HEK293 (cell line): ENCODE results near the gene LRRC59.

Source experiments
- CTCF ChIA-PET: fragments of 350-600 bp; formaldehyde crosslinking; extraction: SDS; loops from one replicate; lab custom pipeline; 2021; ENCODE audit warnings: antibody characterized with exemption; lab: Yijun Ruan, JAX
- POLR2A ChIA-PET: fragments of 300-600 bp; formaldehyde crosslinking; extraction: SDS; loops from one replicate; lab custom pipeline; 2020; ENCODE audit warnings: antibody characterized with exemption, inconsistent platforms; lab: Yijun Ruan, JAX
- H3K27ac ChIP-seq: fragments of 200-500 bp; sonication (Bioruptor generic); 2 replicates; pipeline ENCODE4 v1.5.1; 2014; ENCODE audit warnings: low read depth, low read length, control low read depth, inconsistent platforms; ENCODE audit errors: extremely low read depth
- H3K36me3 ChIP-seq, 2 experiments: fragments of 200-500 bp in 1 of 2; sonication (Bioruptor generic) in 1 of 2; 1 replicate in 1 of 2; 2 replicates in 1 of 2; pipeline ENCODE4 v1.5.1; 2014 to 2017; ENCODE audit warnings: inconsistent platforms in 2 of 2, low read length in 2 of 2; ENCODE audit not compliant: control insufficient read depth in 2 of 2, insufficient read depth in 1 of 2
- H3K4me1 ChIP-seq: fragments of 200-500 bp; sonication (Bioruptor generic); 2 replicates; pipeline ENCODE4 v1.5.1; 2014; ENCODE audit warnings: mild to moderate bottlenecking, low read length, inconsistent platforms; ENCODE audit not compliant: control insufficient read depth, insufficient read depth
- H3K4me3 ChIP-seq: 2 replicates; pipeline ENCODE4 v1.5.1; 2011; ENCODE audit warnings: low read depth, mild to moderate bottlenecking, control low read depth, low read length, moderate library complexity
- H3K9me3 ChIP-seq: fragments of 200-500 bp; sonication (Bioruptor generic); 2 replicates; pipeline ENCODE4 v1.5.1; 2014; ENCODE audit warnings: low read depth, low read length, inconsistent platforms; ENCODE audit not compliant: control insufficient read depth, insufficient read depth
- FEZF1 ChIP-seq: fragments of 450-650 bp; formaldehyde crosslinking; IDR thresholded peaks from 2 replicates; pipeline ENCODE4 v1.5.1; 2016; ENCODE audit warnings: missing biosample characterization, missing genetic modification characterization
- GLIS2 ChIP-seq: fragments of 450-650 bp; formaldehyde crosslinking; IDR thresholded peaks from 2 replicates; pipeline ENCODE4 v1.5.1; 2016; ENCODE audit warnings: missing biosample characterization, missing genetic modification characterization
- HOXA7 ChIP-seq: sonication (generic); formaldehyde crosslinking; IDR thresholded peaks from 2 replicates; pipeline ENCODE4 v1.8.1; 2022; ENCODE audit warnings: missing genetic modification reagents, borderline replicate concordance
- KLF1 ChIP-seq: fragments of 450-650 bp; formaldehyde crosslinking; IDR thresholded peaks from 2 replicates; pipeline ENCODE4 v1.5.1; 2016; ENCODE audit warnings: missing biosample characterization, missing genetic modification characterization
- KLF9 ChIP-seq: fragments of 450-650 bp; formaldehyde crosslinking; IDR thresholded peaks from 2 replicates; pipeline ENCODE4 v1.5.1; 2016; ENCODE audit warnings: missing biosample characterization, missing genetic modification characterization, low read depth
- TCF7L2 ChIP-seq: IDR thresholded peaks from 2 replicates; pipeline ENCODE4 v1.6.1; 2011; ENCODE audit warnings: low read depth, mild to moderate bottlenecking, inconsistent platforms, low read length, moderate library complexity, borderline replicate concordance
- ZNF354C ChIP-seq: fragments of 450-650 bp; formaldehyde crosslinking; IDR thresholded peaks from 2 replicates; pipeline ENCODE4 v1.5.1; 2016; ENCODE audit warnings: missing biosample characterization, missing genetic modification characterization, low read depth, borderline replicate concordance
- ZNF660 ChIP-seq: fragments of 450-650 bp; IDR thresholded peaks from 2 replicates; pipeline ENCODE4 v1.5.1; 2018; ENCODE audit warnings: missing biosample characterization, mild to moderate bottlenecking, missing genetic modification characterization
- TF ChIP-seq, protein P1 (sequence below): fragments of 450-650 bp; formaldehyde crosslinking; conservative IDR thresholded peaks from 2 replicates; pipeline ENCODE4 v1.5.1; 2016; ENCODE audit warnings: low read depth, missing biosample characterization, missing genetic modification characterization
- TF ChIP-seq, protein P2 (sequence below): fragments of 450-650 bp; formaldehyde crosslinking; IDR thresholded peaks from 2 replicates; pipeline ENCODE4 v1.5.1; 2016; ENCODE audit warnings: missing biosample characterization, missing genetic modification characterization
- TF ChIP-seq, protein P3 (sequence below): fragments of 450-650 bp; formaldehyde crosslinking; IDR thresholded peaks from 2 replicates; pipeline ENCODE4 v1.5.1; 2016; ENCODE audit warnings: missing biosample characterization, missing genetic modification characterization
- TF ChIP-seq, protein P4 (sequence below): fragments of 450-650 bp; formaldehyde crosslinking; IDR thresholded peaks from 2 replicates; pipeline ENCODE4 v1.5.1; 2017; ENCODE audit warnings: missing biosample characterization, missing genetic modification characterization
- TF ChIP-seq, protein P5 (sequence below): fragments of 450-650 bp; formaldehyde crosslinking; IDR thresholded peaks from 2 replicates; pipeline ENCODE4 v1.5.1; 2016; ENCODE audit warnings: missing biosample characterization, missing genetic modification characterization

Gene LRRC59

DNA sequence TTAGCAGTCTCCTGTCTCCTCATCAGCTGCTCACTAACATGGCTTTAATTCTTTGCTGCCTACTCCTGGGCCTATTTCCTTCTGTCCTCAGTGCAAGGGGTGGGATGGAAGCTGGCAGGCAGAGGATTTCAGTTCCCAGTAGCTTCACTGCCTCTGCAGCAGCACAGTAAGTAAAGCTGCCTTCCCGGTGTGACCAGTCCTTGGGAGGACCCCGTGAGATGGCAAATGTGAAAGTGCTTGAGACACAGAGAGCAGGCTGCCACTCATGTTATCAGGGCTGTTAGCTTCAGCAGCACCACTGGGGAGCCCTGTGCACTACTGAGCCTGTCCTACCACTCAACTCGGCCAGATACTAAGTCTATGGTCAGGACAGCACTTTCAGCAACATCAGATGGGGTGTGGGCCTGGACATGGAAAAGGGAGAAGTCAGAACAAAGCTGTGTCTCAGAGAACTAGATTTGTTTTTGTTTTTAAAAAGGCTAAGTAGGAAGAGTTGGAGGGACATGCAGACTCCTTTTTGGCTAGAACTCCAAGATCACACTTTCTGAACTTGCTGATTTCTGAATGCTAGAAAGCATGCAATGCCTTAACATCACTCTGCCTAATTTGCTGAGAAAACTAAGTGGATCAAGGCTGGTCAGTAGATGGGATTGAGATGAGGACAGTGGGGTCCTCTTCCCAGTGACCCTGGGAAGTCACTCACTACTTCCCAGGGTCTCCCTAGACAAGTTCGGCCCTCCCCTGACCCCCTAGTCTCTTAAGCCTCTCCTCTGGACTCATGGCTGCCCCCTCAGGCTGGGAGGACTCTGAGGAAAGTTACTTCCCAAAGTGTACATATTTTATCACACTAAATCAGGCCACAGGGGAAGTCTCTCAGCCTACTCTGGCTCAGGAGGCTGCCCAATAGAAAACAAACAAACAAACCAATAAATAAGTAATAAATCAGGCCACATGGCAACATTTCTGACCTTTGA, 29.8 kb upstream of the LRRC59 start (continued):
- TF ChIP-seq, protein P1, sequence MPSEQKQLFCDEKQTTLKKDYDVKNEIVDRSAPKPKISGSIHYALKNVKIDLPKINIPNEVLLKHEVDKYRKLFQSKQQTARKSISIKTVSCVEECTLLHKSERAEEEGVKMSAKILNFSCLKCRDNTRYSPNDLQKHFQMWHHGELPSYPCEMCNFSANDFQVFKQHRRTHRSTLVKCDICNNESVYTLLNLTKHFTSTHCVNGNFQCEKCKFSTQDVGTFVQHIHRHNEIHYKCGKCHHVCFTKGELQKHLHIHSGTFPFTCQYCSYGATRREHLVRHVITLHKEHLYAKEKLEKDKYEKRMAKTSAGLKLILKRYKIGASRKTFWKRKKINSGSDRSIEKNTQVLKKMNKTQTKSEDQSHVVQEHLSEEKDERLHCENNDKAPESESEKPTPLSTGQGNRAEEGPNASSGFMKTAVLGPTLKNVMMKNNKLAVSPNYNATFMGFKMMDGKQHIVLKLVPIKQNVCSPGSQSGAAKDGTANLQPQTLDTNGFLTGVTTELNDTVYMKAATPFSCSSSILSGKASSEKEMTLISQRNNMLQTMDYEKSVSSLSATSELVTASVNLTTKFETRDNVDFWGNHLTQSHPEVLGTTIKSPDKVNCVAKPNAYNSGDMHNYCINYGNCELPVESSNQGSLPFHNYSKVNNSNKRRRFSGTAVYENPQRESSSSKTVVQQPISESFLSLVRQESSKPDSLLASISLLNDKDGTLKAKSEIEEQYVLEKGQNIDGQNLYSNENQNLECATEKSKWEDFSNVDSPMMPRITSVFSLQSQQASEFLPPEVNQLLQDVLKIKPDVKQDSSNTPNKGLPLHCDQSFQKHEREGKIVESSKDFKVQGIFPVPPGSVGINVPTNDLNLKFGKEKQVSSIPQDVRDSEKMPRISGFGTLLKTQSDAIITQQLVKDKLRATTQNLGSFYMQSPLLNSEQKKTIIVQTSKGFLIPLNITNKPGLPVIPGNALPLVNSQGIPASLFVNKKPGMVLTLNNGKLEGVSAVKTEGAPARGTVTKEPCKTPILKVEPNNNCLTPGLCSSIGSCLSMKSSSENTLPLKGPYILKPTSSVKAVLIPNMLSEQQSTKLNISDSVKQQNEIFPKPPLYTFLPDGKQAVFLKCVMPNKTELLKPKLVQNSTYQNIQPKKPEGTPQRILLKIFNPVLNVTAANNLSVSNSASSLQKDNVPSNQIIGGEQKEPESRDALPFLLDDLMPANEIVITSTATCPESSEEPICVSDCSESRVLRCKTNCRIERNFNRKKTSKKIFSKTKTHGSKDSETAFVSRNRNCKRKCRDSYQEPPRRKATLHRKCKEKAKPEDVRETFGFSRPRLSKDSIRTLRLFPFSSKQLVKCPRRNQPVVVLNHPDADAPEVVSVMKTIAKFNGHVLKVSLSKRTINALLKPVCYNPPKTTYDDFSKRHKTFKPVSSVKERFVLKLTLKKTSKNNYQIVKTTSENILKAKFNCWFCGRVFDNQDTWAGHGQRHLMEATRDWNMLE (tag by site-specific recombination) = peak; percentile 39; the same call in 1 of the 2 replicates
- TF ChIP-seq, protein P2, sequence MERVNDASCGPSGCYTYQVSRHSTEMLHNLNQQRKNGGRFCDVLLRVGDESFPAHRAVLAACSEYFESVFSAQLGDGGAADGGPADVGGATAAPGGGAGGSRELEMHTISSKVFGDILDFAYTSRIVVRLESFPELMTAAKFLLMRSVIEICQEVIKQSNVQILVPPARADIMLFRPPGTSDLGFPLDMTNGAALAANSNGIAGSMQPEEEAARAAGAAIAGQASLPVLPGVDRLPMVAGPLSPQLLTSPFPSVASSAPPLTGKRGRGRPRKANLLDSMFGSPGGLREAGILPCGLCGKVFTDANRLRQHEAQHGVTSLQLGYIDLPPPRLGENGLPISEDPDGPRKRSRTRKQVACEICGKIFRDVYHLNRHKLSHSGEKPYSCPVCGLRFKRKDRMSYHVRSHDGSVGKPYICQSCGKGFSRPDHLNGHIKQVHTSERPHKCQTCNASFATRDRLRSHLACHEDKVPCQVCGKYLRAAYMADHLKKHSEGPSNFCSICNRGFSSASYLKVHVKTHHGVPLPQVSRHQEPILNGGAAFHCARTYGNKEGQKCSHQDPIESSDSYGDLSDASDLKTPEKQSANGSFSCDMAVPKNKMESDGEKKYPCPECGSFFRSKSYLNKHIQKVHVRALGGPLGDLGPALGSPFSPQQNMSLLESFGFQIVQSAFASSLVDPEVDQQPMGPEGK (tag by site-specific recombination) = peak; percentile 84
- no peak for TF ChIP-seq KLF1 (tag by site-specific recombination)
- no peak for TF ChIP-seq KLF9 (tag by site-specific recombination)
- TF ChIP-seq, protein P3, sequence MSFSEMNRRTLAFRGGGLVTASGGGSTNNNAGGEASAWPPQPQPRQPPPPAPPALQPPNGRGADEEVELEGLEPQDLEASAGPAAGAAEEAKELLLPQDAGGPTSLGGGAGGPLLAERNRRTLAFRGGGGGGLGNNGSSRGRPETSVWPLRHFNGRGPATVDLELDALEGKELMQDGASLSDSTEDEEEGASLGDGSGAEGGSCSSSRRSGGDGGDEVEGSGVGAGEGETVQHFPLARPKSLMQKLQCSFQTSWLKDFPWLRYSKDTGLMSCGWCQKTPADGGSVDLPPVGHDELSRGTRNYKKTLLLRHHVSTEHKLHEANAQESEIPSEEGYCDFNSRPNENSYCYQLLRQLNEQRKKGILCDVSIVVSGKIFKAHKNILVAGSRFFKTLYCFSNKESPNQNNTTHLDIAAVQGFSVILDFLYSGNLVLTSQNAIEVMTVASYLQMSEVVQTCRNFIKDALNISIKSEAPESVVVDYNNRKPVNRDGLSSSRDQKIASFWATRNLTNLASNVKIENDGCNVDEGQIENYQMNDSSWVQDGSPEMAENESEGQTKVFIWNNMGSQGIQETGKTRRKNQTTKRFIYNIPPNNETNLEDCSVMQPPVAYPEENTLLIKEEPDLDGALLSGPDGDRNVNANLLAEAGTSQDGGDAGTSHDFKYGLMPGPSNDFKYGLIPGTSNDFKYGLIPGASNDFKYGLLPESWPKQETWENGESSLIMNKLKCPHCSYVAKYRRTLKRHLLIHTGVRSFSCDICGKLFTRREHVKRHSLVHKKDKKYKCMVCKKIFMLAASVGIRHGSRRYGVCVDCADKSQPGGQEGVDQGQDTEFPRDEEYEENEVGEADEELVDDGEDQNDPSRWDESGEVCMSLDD (tag by site-specific recombination) = peak; percentile 78; the same call in 1 of the 2 replicates

DNA sequence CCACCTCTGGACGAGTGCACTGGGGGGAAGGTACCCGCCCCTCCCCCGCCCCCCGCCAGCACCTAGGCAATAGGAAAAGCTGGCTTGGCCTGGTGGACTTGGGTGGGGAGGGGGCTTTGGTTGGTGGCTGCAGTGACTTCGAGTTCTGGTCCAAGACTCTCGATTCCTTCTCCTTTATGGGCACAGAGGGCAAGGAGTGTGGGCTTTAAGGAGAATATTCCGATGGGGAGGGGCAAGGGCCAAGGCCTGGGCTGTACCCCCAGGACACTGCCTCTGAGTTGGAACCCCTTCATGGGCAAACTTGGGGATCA, 29.1 kb upstream of the LRRC59 start:
- Histone ChIP-seq H3K36me3 (peaks cover 0 to 5% of the 10 kb centered on the region in 2 experiments; a peak in 1 of 3 replicates), H3K4me3 (peak overlapping the region; percentile 72)
- POLR2A ChIA-PET = interaction anchor here (0.6 to 1.5 kb wide), 11 partner anchors 11 to 265 kb away, joined by 3 to 11 read pairs (median 3); partner anchors contain the start of genes LRRC59 and RSAD1
- TF ChIP-seq HOXA7 (no peak), ZNF660 (0 out of 2 replicates have a peak, but pooled peaks have one; percentile 0), TCF7L2 (no peak), FEZF1 (tag by site-specific recombination) (no peak), GLIS2 (peak; percentile 31; the same call in 1 of the 2 replicates), ZNF354C (tag by site-specific recombination) (no peak)
- TF ChIP-seq, protein P4, sequence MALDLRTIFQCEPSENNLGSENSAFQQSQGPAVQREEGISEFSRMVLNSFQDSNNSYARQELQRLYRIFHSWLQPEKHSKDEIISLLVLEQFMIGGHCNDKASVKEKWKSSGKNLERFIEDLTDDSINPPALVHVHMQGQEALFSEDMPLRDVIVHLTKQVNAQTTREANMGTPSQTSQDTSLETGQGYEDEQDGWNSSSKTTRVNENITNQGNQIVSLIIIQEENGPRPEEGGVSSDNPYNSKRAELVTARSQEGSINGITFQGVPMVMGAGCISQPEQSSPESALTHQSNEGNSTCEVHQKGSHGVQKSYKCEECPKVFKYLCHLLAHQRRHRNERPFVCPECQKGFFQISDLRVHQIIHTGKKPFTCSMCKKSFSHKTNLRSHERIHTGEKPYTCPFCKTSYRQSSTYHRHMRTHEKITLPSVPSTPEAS = no peak
- TF ChIP-seq, protein P5, sequence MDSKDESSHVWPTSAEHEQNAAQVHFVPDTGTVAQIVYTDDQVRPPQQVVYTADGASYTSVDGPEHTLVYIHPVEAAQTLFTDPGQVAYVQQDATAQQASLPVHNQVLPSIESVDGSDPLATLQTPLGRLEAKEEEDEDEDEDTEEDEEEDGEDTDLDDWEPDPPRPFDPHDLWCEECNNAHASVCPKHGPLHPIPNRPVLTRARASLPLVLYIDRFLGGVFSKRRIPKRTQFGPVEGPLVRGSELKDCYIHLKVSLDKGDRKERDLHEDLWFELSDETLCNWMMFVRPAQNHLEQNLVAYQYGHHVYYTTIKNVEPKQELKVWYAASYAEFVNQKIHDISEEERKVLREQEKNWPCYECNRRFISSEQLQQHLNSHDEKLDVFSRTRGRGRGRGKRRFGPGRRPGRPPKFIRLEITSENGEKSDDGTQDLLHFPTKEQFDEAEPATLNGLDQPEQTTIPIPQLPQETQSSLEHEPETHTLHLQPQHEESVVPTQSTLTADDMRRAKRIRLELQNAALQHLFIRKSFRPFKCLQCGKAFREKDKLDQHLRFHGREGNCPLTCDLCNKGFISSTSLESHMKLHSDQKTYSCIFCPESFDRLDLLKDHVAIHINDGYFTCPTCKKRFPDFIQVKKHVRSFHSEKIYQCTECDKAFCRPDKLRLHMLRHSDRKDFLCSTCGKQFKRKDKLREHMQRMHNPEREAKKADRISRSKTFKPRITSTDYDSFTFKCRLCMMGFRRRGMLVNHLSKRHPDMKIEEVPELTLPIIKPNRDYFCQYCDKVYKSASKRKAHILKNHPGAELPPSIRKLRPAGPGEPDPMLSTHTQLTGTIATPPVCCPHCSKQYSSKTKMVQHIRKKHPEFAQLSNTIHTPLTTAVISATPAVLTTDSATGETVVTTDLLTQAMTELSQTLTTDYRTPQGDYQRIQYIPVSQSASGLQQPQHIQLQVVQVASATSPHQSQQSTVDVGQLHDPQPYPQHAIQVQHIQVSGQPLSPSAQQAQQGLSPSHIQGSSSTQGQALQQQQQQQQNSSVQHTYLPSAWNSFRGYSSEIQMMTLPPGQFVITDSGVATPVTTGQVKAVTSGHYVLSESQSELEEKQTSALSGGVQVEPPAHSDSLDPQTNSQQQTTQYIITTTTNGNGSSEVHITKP (tag by site-specific recombination) = peak; percentile 36; the same call in 1 of the 2 replicates
- TF ChIP-seq, all 188 proteins: peak for 3
- peaks cover 10% of the 10 kb centered on the region; the same call in 1 of the 2 replicates for H3K4me1 ChIP-seq
- no peaks in the 10 kb centered on the region for H3K9me3 ChIP-seq
- H3K27ac ChIP-seq = peak overlapping the region; percentile 71
- CTCF ChIA-PET = interaction anchor here (0.9 to 9.9 kb wide), 5 partner anchors 9 to 53 kb away, joined by 3 to 71 read pairs (median 3); partner anchors contain the start of gene LRRC59
